ENCODE data around the gene SORL1-AS1.

- TF ChIP-seq POLR2AphosphoS5 (IDR thresholded peaks at IDR 0.05; ENCODE audit: borderline replicate concordance, low read depth, low read length): no peak
- no peak for TF ChIP-seq EZH2 (IDR thresholded peaks at IDR 0.05)
- TF ChIP-seq FOXP2 (optimal IDR thresholded peaks at IDR 0.05; ENCODE audit: control extremely low read depth, extremely low read length, insufficient read depth): no peak
These were observed 40.7 kb downstream of the SORL1-AS1 start for GRCh38 chr11:121412000-121412587.

Data from SK-N-MC (cell line).